HG02610 (cell line): ENCODE results near the gene HIGD2B.
"Not testable (repeated sequence)": the region's sequence is repeated elsewhere in the genome, so short reads cannot be mapped to it uniquely, and the experiment has no call there.

Experiments used
- ATAC-seq: cut with Tn5 transposase; IDR thresholded peaks from one replicate; pipeline ENCODE4 v1.9.1; 2021; ENCODE audit warnings: mild to moderate bottlenecking, moderate library complexity; ENCODE audit not compliant: unreplicated experiment

HIGD2B gene

GRCh38 chr15:72680931-72681330 lies 5.1 kb downstream of the HIGD2B start:
- no peak for ATAC-seq

GRCh38 chr15:72676838-72677237 lies 9.1 kb downstream of the HIGD2B start:
- no peak for ATAC-seq

DNA sequence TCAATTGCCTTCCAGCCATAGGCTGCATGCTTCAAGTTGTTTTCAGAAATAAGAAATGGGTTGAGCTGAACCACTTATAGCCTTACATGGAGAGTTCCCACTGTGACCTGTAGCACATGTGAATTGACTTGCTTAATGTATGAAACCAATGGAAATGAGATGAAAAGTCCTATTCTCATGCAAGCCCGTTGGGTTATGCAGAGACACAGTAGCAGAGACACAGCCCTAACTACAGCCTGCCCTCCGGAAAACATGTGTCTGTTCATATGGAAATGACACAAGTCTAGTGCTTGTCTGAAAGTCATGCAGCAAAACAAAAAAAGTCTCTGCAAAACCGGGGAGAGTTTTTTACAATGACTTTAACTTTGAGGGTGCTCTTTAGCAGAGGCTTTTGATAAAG lies 14.5 kb downstream of the HIGD2B start:
- no peak for ATAC-seq

- peak; percentile 80 for ATAC-seq
Observed at GRCh38 chr15:72670656-72671352, 15.2 kb downstream of the HIGD2B start.

DNA sequence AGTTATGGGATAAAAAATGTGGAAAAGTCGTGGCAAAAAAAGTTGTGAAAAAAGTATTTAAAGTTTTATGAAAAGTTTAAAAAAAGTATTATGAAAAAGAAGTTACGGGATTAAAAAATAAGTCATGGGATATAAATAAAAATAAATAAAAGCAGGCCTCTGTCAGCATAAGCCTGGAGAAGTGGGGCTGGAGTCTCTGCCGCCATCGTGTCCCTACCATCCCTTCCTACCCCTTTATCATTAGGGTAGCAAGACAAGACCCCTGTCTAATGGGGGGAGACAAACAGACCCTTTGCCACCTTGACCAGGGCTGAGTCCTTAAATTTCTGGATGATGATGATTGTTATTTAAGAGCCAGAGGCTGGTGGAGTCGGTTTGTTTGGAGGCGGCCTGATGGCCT lies 16.2 kb downstream of the HIGD2B start:
- ATAC-seq = not testable (repeated sequence)

DNA sequence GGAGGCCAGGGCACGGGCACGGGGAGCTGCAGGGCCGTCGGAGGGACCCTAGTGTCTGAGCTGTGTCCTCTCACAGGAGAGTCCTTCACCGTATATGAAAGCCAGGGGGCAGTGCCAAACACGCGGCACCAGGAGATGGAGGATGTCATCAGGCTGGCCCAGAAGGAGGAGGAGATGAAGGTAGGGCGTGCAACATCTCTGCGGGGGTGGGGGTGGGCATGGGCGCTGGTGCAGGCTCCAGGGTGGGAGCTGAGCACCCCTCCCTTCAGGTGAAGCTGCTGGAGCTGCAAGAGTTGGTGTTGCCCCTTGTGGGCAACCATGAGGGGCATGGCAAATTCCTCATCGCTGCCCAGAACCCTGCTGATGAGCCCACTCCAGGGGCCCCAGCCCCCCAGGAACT lies 20.3 kb downstream of the HIGD2B start:
- not testable (repeated sequence) for ATAC-seq

DNA sequence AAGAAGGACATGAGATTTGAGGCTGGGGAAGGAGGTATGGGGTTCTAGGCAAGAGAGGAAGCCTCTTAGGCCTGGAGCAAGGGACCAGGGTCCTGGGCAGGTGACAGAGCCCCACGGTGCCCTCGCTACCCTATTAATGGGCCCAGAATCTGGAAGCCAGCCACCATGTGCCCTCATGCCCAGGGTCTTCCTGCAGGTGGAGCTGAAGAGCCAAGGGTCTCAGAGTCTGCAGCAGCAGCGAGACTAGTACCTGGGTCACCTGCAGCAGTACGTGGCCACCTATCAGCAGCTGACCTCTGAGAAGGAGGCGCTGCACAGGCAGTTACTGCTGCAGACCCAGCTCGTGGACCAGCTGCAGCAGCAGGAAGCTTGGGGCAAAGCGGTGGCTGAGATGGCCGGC lies 22.1 kb downstream of the HIGD2B start:
- ATAC-seq = not testable (repeated sequence)

GRCh38 chr15:72661081-72661480 lies 24.9 kb downstream of the HIGD2B start:
- ATAC-seq = not testable (repeated sequence)

DNA sequence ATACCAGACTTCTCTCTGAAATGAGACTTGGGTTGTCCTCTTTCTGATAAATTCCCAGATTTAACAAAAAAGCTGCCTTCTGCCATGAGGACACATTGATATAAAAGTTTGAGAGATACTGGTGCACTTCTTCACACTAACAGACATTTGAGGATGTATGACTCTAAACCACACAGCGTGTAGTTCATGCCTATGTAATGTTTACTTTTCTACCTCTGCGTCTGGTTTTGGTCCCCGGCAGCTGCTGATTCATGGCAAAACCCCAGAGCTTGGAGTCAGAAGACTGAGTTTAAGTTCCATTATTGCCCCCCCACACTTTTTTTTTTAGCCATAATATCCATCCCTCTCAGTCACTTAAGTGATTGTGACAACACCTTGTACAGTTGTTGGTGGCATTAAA lies 30.0 kb downstream of the HIGD2B start:
- not testable (repeated sequence) for ATAC-seq

GRCh38 chr15:72654397-72654796 lies 31.6 kb downstream of the HIGD2B start, which contains the start of gene GOLGA6B:
GOLGA6B (plus strand) TSS chr15:72654697; CDS start chr15:72654738, 41 bp downstream.
- not testable (repeated sequence) for ATAC-seq

- not testable (repeated sequence) for ATAC-seq
Observed at GRCh38 chr15:72648631-72649253, 37.2 kb downstream of the HIGD2B start.

DNA sequence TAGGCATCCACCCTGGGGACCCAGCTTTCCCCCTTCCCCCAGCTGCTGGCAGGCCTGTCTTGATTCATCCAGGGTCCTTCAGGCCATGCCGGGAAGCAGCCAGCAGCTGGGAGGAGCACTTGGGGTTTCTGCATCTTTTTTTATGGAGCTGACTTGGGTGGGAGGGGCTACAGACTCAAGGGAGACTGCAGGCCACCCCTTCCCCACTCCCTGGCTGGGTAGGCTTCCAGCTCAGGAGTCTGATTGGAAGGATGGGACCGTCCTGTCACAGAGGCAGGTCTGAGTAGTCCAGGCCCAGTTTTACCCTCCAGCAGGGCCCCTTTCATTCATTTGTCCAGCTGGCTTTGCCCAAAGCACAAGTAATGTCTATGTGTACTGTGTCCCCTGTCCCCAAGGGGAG lies 43.7 kb downstream of the HIGD2B start:
- ATAC-seq = not testable (repeated sequence)

- ATAC-seq = not testable (repeated sequence)
Observed at GRCh38 chr15:72639759-72640483, 46.1 kb downstream of the HIGD2B start.

- ATAC-seq = peak; percentile 51
Observed at GRCh38 chr15:72636519-72637282, 49.3 kb downstream of the HIGD2B start.

DNA sequence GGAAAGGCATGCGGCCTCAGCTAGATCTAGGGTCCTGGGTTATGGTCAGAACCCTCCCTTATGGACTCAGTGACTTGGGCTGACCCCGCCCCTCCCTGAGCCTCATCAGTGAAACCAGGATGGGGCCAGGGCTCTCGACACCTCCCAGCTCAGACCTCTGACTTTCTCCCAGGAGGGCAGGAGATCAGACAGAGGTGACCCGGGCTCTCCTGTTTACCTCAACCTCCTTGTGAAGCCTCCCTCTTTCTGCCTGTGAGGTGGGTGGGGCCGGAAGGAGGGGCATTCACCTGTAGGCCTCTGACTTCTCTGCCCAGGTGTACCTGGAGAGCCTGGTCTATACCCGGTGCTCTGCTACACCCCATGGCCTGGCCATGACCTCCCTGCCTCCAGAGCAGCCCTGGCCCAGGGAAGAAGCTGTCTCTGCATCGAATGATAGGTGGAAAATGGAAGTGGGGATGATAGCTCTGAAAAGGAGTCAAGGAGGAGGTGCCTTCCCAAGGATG lies 56.9 kb downstream of the HIGD2B start:
- not testable (repeated sequence) for ATAC-seq

DNA sequence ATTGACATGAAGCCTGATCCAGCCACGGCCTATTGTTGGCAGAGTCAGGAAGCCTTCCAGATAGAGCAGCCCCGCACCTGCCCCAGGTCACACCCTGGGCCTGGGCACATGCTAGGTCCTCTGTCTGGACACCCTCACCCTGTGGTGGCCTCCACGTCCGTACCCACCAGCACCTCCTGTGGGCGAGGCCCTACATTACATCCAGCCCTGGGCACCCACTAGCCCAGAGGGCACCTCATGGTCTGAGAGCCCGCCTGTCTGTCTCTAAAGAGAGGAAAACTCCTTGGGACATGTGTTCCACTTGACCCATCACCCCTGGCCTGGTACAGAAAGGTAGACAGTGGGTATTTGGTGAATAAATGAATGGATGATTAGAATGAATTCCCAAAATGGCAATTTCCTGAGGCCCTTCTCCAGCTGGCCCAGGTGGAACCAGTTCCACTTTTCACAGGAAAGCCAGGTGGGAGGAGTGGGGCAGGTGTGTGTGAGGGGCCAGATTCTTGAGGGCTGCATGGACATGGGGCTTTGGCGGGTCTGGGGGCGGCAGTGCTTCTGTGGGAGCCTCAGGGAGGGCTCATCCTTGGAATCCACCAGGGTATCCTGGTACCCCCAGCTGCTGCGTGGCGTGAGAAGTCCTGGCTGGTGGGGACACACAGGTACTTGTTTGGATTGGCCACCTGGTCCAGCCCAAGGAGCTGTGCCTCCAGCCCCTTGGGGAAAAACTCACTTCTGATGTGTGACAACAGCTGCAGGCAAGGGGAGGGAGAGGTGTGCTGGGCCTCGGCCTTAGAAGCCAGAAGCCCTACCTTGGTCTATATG lies 57.5 kb downstream of the HIGD2B start:
- not testable (repeated sequence) for ATAC-seq

DNA sequence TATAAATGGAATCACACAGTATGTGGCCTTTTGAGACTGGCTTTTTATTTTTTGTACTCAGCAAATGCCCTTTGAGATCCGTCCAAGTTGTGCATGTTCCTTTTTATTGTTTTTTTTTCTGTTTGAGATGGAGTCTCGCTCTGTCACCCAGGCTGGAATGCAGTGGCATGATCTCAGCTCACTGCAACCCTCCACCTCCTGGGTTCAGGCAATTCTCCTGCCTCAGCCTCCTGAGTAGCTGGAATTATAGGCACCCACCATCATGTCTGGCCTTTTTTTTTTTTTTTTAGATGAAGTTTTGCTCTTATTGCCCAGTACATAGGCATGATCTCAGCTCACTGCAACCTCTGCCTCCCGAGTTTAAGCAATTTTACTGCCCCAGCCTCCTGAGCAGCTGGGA lies 59.8 kb downstream of the HIGD2B start:
- ATAC-seq = not testable (repeated sequence)
